HG03025 (cell line): ENCODE measurements around the gene ADAMTS9.

Source experiments
- ATAC-seq: cut with Tn5 transposase; IDR thresholded peaks from one replicate; pipeline ENCODE4 v1.9.1; 2021; ENCODE audit warnings: mild to moderate bottlenecking, moderate library complexity; ENCODE audit not compliant: unreplicated experiment, low FRiP score

Gene ADAMTS9, protein sequence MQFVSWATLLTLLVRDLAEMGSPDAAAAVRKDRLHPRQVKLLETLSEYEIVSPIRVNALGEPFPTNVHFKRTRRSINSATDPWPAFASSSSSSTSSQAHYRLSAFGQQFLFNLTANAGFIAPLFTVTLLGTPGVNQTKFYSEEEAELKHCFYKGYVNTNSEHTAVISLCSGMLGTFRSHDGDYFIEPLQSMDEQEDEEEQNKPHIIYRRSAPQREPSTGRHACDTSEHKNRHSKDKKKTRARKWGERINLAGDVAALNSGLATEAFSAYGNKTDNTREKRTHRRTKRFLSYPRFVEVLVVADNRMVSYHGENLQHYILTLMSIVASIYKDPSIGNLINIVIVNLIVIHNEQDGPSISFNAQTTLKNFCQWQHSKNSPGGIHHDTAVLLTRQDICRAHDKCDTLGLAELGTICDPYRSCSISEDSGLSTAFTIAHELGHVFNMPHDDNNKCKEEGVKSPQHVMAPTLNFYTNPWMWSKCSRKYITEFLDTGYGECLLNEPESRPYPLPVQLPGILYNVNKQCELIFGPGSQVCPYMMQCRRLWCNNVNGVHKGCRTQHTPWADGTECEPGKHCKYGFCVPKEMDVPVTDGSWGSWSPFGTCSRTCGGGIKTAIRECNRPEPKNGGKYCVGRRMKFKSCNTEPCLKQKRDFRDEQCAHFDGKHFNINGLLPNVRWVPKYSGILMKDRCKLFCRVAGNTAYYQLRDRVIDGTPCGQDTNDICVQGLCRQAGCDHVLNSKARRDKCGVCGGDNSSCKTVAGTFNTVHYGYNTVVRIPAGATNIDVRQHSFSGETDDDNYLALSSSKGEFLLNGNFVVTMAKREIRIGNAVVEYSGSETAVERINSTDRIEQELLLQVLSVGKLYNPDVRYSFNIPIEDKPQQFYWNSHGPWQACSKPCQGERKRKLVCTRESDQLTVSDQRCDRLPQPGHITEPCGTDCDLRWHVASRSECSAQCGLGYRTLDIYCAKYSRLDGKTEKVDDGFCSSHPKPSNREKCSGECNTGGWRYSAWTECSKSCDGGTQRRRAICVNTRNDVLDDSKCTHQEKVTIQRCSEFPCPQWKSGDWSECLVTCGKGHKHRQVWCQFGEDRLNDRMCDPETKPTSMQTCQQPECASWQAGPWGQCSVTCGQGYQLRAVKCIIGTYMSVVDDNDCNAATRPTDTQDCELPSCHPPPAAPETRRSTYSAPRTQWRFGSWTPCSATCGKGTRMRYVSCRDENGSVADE (N-terminal part only)

GRCh38 chr3:64687781-64688604, at the start of gene ADAMTS9:
ADAMTS9 (minus strand) TSS chr3:64688000; CDS start chr3:64687657, 343 bp downstream.
- ATAC-seq, result no peak

DNA sequence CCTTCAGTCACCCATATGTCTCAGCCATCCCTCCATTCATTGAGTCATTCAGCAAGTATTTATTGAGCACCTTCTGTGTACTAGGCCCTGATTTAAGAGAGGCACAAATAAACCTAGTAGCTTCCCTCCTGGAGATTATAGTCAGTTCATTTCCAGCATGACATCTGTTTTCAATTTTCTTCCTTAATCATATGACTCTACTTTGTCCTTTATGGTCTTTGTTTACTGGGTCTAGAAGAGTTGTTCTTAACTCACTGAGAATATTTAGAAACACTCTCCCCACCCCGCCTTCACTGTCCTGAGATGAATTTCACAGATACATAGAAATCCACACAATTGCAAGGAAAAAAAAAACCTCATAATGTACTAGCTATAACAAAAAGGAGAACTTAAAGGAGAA, 44.8 kb upstream of the ADAMTS9 start:
- ATAC-seq, result no peak

DNA sequence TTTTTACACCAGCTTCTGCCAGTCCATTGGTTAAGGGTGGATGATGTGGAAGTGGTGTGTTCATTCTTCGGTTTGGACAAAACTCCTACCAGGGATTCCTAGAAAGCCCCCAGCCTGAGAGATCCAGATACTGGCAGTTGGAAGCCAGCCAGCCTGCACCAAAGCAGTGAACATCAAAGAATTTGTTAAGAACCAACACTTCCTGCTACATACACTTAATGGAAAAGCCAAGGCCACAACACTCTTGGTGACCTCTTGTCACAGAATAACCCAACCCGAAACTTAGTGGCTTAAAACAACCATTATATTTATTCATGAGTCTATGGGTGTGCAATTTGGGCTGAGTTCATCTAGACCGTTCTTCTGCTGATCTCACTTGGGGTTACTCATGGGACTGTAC, 42.9 kb upstream of the ADAMTS9 start:
- no peak for ATAC-seq

- no peak for ATAC-seq
Measured at GRCh38 chr3:64728994-64729393, 41.2 kb upstream of the ADAMTS9 start.

GRCh38 chr3:64728428-64728827, 40.6 kb upstream of the ADAMTS9 start:
- no peak for ATAC-seq

DNA sequence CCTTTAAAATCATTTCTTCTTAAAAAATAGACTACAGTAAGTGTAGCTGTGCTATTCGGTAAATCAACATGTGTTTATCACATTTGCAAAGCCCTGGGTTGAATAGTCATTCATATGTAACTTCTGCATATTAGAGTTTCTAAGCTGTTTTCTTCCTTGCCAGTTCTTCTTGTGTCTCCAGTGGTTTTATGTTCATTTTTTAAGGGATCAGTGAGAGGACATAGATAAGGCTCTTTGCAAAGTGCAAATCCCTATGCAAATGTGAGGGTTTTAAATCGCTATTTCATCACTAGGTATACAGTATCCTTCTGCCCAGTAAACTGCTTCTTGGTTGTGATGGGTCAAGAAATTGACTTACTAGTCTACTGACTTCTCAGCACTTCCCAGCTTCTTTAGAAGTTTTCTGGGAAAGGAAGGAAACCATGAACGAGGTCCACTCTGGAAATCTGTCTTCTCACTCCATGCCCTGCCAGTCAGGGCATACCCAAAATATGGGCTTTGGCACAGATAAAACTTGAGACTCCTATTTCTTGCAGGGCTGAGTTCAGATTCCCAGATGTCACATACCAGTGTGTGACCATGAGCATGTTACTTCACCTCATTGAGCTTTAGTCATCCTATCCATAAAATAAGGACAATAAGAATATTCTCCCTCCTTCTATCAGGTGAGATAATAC, 38.8 kb upstream of the ADAMTS9 start:
- no peak for ATAC-seq

DNA sequence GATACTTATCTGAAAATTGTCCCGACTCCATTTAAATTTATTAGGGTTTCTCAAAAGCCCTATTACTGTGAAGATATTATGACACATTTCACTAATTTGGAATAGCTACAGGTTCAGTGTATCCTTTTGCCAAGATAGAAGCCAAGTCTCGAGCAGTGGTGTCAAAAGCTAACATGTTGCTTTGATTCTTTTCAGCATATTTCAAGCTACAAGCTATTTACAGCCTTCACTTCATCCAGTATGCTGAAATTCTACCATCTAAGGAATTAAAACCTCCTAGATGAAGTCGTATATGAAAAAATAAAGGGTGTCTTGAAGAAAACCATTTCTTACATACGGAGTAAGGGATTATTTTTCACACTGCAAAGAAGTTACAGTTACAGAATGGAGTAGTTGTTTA, 31.2 kb upstream of the ADAMTS9 start:
- no peak for ATAC-seq

- ATAC-seq, result no peak
Measured at GRCh38 chr3:64717872-64718613, 30.2 kb upstream of the ADAMTS9 start.

DNA sequence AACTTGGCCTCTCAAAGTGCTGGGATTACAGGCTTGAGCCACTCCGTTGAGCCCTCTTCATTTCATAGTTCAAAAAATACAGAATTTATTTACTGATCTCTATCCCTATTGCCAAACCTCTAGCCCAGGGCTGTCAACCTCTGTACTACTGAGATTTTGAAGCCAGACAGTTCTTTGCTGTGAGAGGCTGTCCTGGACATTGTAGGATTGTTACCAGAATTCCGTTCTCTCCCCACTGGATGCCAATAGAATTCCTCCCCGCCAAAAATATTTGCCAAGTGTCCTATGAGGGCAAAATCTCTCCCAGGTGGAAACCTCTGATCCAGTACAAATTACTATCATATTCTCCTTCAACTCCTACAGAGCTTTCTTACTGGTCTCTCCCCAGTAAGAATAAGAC, 29.6 kb upstream of the ADAMTS9 start:
- no peak for ATAC-seq

GRCh38 chr3:64716110-64716710, 28.4 kb upstream of the ADAMTS9 start:
- ATAC-seq, result no peak

GRCh38 chr3:64715211-64715982, 27.6 kb upstream of the ADAMTS9 start:
- ATAC-seq, result no peak

DNA sequence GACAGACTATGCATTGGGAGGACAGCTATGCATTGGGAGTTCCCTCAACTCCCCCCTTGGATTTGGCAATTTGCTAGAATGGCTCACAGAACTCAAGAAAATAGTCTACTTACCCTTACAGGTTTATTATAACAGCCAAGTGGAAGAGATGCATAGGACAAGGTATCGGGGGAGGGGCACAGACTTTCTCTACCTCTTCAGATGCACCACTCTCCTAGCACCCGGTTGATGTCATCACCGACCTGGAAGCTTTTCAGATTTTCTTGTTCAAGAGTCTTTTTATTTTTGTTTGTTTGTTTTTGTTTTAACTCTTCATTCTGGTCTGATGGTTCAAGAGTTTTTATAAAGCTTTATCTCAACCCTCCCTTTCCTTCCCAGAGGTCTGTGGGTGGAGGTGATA, 20.7 kb upstream of the ADAMTS9 start:
- ATAC-seq, result no peak

- ATAC-seq, result no peak
Measured at GRCh38 chr3:64705946-64706345, 18.1 kb upstream of the ADAMTS9 start.

DNA sequence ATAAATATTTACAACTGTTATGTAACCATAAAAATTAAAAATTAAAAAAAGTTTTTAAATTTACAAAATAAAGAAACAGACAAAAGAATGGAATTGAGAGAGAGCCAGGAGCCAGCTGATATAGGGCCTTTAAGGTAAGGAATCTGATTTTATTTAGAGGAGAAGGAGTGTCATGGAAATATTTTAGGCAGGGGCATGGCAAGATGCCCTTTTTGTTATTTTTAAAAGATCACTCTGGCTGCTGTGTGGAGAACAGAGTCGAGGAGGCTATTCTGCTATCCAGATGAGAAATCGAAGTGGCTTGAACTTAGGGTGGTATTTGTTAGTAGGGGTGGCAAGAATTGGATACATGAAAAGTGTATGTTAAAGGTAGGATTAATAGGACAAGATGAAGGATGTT, 9.1 kb upstream of the ADAMTS9 start:
- no peak for ATAC-seq

GRCh38 chr3:64694114-64694513, 6.3 kb upstream of the ADAMTS9 start:
- no peak for ATAC-seq

GRCh38 chr3:64693031-64693430, 5.2 kb upstream of the ADAMTS9 start:
- ATAC-seq, result no peak

DNA sequence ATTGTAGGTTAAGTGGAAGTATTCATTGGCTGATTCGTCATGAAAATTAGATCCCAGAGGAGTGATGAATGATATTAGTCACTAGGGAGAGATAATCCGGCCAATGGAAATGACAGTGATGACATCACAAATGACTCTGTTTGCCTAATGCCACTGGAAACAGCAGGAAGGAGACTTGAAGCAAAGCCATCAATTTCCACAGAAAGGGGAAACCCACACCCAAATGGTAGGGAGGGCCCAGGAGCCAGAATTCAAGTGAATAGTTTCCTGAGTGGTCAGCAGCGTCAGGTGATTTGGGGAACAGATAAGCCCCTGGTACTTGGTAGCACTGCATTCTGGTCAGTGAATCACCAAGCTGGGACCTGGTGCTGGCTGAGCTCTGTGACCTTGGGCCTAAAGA, 3.3 kb upstream of the ADAMTS9 start:
- no peak for ATAC-seq
